Right atrium auricular region (tissue), 2 donors: ENCODE measurements around the gene PTTG1. TPM values are rescaled to one million over a fixed set of nuclear protein-coding genes. Genes with fewer than 3 reads are reported as not detected.

Experiments
- DNase-seq: peaks from one replicate; pipeline ENCODE4 v3.0.0-alpha.2; 2019; ENCODE audit warnings: low spot score
- H3K27ac ChIP-seq, 2 donors: fragments of 200-600 bp; sonication (generic); 1 replicate in 1 of 2; 2 replicates in 1 of 2; pipeline ENCODE4 v1.5.1; 2016 to 2019
- H3K27me3 ChIP-seq, 2 donors: fragments of 200-600 bp; sonication (generic); one replicate each; pipeline versions ENCODE4 v1.5.1 to v1.6.0; 2017 to 2019
- H3K36me3 ChIP-seq: fragments of 200-600 bp; sonication (generic); one replicate; pipeline ENCODE4 v1.5.1; 2016
- H3K4me1 ChIP-seq, 2 donors: fragments of 200-600 bp; sonication (generic); one replicate each; pipeline versions ENCODE4 v1.5.1 to v1.6.0; 2017 to 2019
- H3K4me3 ChIP-seq, 2 donors: fragments of 200-600 bp; sonication (generic); 1 replicate in 1 of 2; 2 replicates in 1 of 2; pipeline ENCODE4 v1.5.1; 2017 to 2019; ENCODE audit warnings: mild to moderate bottlenecking in 1 of 2, moderate library complexity in 1 of 2
- H3K9me3 ChIP-seq, 2 donors: fragments of 200-600 bp; sonication (generic); one replicate each; pipeline ENCODE4 v1.5.1; 2019
- total RNA-seq, 2 donors: library from RNA; depleted of rRNA; stranded (reverse); fragments of >200 nt; gene quantifications; one replicate each; pipeline ENCODE4 v1.1.0, GENCODE V29; 2016
- TF ChIP-seq, protein P1 (sequence below), 2 donors: fragments of 200-600 bp; sonication (generic); IDR thresholded peaks; one replicate each; pipeline ENCODE4 v1.5.1; 2019; ENCODE audit warnings: antibody characterized with exemption in 2 of 2

PTTG1 gene
- total RNA-seq, 2 donors from 2014 or later = 4.0 to 5.9 TPM

DNA sequence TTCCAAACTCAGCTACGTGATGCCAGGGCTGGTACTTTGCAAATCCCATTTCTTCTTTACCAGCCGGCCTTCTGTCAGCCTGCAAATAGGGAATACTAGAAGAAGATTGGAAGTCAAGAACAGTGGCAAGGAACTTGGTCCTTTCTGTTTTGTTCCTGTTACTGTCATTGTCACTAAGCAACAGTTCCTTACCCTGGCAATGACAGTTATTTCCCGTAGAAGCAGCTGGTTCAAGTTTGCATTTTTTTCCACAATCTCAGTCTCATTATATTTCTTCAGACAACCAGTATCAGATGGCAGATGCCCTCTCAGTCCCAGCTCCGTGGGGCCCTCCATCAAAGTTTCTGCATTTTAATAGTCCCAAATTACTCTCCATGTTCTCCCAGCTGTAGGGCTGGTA, 42.1 kb upstream of the PTTG1 start:
- TF ChIP-seq, protein P1, sequence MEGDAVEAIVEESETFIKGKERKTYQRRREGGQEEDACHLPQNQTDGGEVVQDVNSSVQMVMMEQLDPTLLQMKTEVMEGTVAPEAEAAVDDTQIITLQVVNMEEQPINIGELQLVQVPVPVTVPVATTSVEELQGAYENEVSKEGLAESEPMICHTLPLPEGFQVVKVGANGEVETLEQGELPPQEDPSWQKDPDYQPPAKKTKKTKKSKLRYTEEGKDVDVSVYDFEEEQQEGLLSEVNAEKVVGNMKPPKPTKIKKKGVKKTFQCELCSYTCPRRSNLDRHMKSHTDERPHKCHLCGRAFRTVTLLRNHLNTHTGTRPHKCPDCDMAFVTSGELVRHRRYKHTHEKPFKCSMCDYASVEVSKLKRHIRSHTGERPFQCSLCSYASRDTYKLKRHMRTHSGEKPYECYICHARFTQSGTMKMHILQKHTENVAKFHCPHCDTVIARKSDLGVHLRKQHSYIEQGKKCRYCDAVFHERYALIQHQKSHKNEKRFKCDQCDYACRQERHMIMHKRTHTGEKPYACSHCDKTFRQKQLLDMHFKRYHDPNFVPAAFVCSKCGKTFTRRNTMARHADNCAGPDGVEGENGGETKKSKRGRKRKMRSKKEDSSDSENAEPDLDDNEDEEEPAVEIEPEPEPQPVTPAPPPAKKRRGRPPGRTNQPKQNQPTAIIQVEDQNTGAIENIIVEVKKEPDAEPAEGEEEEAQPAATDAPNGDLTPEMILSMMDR (IDR thresholded peaks at IDR 0.05) = no peak
- H3K27me3 ChIP-seq = no peaks in the 10 kb centered on the region
- H3K36me3 ChIP-seq = no peaks in the 10 kb centered on the region
- no peak overlapping the region for H3K4me3 ChIP-seq
- H3K4me1 ChIP-seq = peaks cover 0 to 12% of the 10 kb centered on the region in 2 donors
- no peak overlapping the region for H3K27ac ChIP-seq
- no peak for DNase-seq
- no peaks in the 10 kb centered on the region for H3K9me3 ChIP-seq

DNA sequence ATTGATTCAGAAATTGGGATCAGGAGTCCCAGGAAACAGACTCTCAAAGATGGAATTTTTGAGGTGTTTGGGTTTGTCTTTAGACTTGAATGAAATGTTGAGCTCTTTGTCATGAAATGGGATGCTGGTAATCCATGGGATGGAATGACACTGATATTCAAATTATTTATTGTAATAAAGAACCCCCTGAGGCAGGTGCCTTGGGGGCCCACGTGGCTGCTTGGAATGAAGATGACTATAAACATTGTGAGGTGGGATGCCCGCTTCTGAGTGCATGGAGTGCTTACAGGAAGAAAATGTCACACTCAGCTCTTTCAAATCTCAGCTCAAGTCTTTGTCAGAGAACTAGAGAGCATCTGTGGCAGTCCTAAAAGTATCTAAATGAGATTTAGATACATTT, 41.6 kb upstream of the PTTG1 start:
- no peak for DNase-seq
- TF ChIP-seq, protein P1 (IDR thresholded peaks at IDR 0.05) = no peak
- Histone ChIP-seq H3K9me3 (no peaks in the 10 kb centered on the region), H3K4me1 (peaks cover 0 to 12% of the 10 kb centered on the region in 2 donors), H3K4me3 (no peak overlapping the region), H3K27ac (no peak overlapping the region), H3K36me3 (no peaks in the 10 kb centered on the region), H3K27me3 (no peaks in the 10 kb centered on the region)

DNA sequence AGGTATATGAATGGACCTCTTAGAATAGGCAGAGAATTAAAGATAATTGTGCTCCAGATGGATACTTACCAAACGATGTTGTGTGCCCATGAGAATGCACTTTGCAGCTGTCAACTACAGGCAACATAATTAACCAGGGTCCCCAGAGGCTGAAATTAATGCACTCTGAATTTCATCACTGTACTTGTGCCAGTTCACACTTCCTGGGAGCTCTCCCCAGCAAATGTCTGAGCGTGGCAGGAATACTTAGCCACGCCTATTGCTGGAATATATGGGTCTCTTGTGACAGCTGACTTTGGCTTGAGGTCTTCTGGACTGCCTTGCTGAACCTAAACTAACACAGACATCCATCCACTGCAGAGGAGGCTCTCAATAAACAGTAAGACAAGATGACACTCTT, 39.3 kb upstream of the PTTG1 start:
- H3K27me3 ChIP-seq = no peaks in the 10 kb centered on the region
- H3K36me3 ChIP-seq = no peaks in the 10 kb centered on the region
- no peak for DNase-seq
- peaks cover 0 to 12% of the 10 kb centered on the region in 2 donors for H3K4me1 ChIP-seq
- no peak overlapping the region for H3K27ac ChIP-seq
- peaks cover 0 to 4% of the 10 kb centered on the region in 2 donors for H3K9me3 ChIP-seq
- no peak overlapping the region for H3K4me3 ChIP-seq
- TF ChIP-seq, protein P1 (IDR thresholded peaks at IDR 0.05) = no peak

DNA sequence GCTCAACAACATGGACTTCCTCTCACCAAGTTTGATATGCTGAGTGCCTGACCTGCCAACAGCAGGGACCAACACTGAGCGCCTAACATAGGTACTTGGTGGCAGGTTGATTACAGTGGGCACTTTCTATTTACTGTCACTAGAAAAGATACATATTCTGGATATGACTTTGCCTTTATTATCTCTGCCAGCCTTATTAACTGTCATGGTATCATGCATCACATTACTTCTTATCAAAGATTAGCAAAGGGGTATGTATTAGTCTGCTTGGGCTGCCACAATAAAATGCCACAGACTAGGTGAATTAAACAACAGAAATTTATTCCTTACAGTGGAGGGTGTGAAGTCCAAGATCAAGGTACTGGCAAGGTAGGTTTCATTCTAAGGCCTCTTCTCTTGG, 37.0 kb upstream of the PTTG1 start:
- H3K4me1 ChIP-seq = peaks cover 0 to 4% of the 10 kb centered on the region in 2 donors
- no peaks in the 10 kb centered on the region for H3K27me3 ChIP-seq
- H3K27ac ChIP-seq = no peak overlapping the region
- peaks cover 0 to 10% of the 10 kb centered on the region in 2 donors for H3K9me3 ChIP-seq
- DNase-seq = no peak
- no peak overlapping the region for H3K4me3 ChIP-seq
- no peaks in the 10 kb centered on the region for H3K36me3 ChIP-seq
- TF ChIP-seq, protein P1 (IDR thresholded peaks at IDR 0.05) = no peak

DNA sequence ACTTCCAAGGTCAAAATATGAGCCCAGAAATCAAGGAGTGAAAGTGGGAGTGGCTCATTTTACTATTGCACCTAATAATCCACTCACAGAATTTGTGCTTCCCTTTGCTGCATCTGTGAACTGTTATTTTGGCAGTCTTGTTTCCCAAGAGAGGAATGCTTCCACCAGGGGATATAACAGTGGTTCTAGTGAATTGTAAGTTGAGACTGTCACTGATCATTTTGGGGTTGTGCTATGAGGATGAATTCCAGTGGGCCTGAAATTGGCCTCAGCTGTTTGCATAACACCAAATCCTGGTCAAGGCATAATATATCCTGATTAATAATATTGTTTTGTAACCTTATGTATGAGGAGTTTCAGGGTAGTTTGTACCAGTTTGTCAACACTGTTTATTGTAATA, 36.2 kb upstream of the PTTG1 start:
- DNase-seq = no peak
- Histone ChIP-seq H3K27me3 (no peaks in the 10 kb centered on the region), H3K4me3 (no peak overlapping the region), H3K36me3 (no peaks in the 10 kb centered on the region), H3K27ac (no peak overlapping the region), H3K4me1 (no peaks in the 10 kb centered on the region), H3K9me3 (peaks cover 0 to 10% of the 10 kb centered on the region in 2 donors)
- TF ChIP-seq, protein P1 (IDR thresholded peaks at IDR 0.05) = no peak

DNA sequence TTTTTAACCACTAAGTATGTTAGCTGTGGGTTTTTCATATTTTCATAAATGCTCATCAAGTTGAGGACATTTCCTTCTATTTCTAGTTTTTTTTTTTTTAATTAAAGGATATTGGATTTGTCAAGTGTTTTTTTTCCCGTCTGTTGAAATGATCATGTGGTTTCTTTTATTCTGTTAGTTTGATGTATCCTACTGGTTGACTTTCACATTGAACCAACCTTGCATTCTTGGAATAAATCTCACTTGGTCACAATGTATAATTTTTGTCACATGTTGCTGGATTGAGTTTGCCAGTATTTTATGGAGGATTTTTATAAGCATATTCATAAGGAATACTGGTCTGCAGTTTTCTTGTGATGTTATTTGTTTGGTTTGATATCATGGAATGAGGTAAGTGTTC, 34.2 kb upstream of the PTTG1 start:
- Histone ChIP-seq H3K9me3 (peaks cover 0 to 10% of the 10 kb centered on the region in 2 donors), H3K4me1 (no peaks in the 10 kb centered on the region), H3K27me3 (no peaks in the 10 kb centered on the region), H3K36me3 (no peaks in the 10 kb centered on the region), H3K27ac (no peak overlapping the region), H3K4me3 (no peak overlapping the region)
- no peak for DNase-seq
- TF ChIP-seq, protein P1 (IDR thresholded peaks at IDR 0.05) = no peak
